NB4 (cell line): ENCODE measurements around the gene SIMC1.
"Not testable (repeated sequence)": the region's sequence is repeated elsewhere in the genome, so short reads cannot be mapped to it uniquely, and the experiment has no call there.

Experiments used
- POLR2A ChIP-seq: IDR thresholded peaks from 2 replicates; pipeline ENCODE4 v1.6.1; 2011; ENCODE audit warnings: mild to moderate bottlenecking; ENCODE audit not compliant: insufficient read length; ENCODE audit errors: extremely low read depth
- TF ChIP-seq, protein P1 (sequence below): IDR thresholded peaks from one replicate; pipeline ENCODE4 v1.5.1; 2012; ENCODE audit warnings: low read depth, low read length

DNA sequence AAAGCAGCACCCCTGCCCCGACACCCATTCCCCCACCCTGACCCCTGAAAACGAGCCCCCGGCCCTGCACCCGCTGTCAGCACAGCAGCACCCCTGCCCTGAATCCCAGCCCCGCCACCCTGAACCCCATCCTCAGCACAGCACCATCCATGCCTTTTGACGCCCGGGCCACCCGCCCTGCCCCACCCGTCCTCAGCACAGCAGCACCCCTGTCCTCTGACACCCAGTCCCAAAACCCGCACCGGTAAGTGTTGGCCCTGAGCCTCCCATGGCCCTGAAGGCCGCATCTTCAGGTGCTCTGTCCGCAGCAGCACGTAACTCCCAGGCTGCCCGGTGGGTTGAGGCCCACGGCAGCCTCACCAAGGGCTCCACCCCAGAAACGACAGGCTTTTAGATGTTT, 44.6 kb upstream of the SIMC1 start:
- TF ChIP-seq, protein P1, sequence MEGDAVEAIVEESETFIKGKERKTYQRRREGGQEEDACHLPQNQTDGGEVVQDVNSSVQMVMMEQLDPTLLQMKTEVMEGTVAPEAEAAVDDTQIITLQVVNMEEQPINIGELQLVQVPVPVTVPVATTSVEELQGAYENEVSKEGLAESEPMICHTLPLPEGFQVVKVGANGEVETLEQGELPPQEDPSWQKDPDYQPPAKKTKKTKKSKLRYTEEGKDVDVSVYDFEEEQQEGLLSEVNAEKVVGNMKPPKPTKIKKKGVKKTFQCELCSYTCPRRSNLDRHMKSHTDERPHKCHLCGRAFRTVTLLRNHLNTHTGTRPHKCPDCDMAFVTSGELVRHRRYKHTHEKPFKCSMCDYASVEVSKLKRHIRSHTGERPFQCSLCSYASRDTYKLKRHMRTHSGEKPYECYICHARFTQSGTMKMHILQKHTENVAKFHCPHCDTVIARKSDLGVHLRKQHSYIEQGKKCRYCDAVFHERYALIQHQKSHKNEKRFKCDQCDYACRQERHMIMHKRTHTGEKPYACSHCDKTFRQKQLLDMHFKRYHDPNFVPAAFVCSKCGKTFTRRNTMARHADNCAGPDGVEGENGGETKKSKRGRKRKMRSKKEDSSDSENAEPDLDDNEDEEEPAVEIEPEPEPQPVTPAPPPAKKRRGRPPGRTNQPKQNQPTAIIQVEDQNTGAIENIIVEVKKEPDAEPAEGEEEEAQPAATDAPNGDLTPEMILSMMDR: not testable (repeated sequence)
- TF ChIP-seq POLR2A: not testable (repeated sequence)
